HepG2 (cell line): ENCODE measurements around the gene HDLBP. TPM values are rescaled to one million over a fixed set of nuclear protein-coding genes. Genes with fewer than 3 reads are reported as not detected.

Experiments used
- ATAC-seq: fragments of 200-7000 bp; cut with Tn5 transposase; 3 replicates; pipeline ENCODE4 v1.9.1; 2020; ENCODE audit warnings: mild to moderate bottlenecking, moderate library complexity
- BruUV-seq: library from RNA; stranded (reverse); fragments of 400-500 nt; replicated peaks from 2 replicates; lab custom pipeline; 2021; lab: Mats Ljungman, UMichigan
- CTCF ChIA-PET: fragments of 300-600 bp; formaldehyde crosslinking; extraction: SDS; loops from one replicate; lab custom pipeline; 2021; ENCODE audit warnings: low total read pairs, inconsistent platforms, low intra/inter-chr PET ratio; lab: Yijun Ruan, JAX
- POLR2A ChIA-PET: fragments of 350-600 bp; sonication (Branson Sonifier 250); formaldehyde crosslinking; loops from one replicate; lab custom pipeline; 2020; ENCODE audit warnings: antibody characterized with exemption, inconsistent platforms; lab: Yijun Ruan, JAX
- DNase-seq: peaks from one replicate; pipeline ENCODE4 v3.0.0-alpha.2; 2015; ENCODE audit warnings: low spot score
- FAIRE-seq: peaks from 3 replicates; lab custom pipeline; 2011; peaks lifted over from hg19 to GRCh38; lab: Jason Lieb, UNC
- H2AFZ ChIP-seq: one replicate; pipeline ENCODE4 v1.6.1; 2011; ENCODE audit warnings: low read length, inconsistent platforms
- H3K27ac ChIP-seq: fragments of 300-600 bp; 3 replicates; pipeline ENCODE4 v1.8.0; 2011; ENCODE audit warnings: mixed run types, mild to moderate bottlenecking, mixed read lengths, low read length, inconsistent platforms; ENCODE audit not compliant: insufficient read depth; ENCODE audit errors: extremely low read length
- H3K27me3 ChIP-seq, 2 experiments: fragments of 200-600 bp in 1 of 2; 2 replicates in 1 of 2; 3 replicates in 1 of 2; pipeline versions ENCODE4 v1.6.0 to v1.8.0; 2011; ENCODE audit warnings: low read length in 2 of 2, mild to moderate bottlenecking in 2 of 2, moderate library complexity in 2 of 2, inconsistent platforms in 1 of 2; ENCODE audit not compliant: insufficient read depth in 2 of 2, control insufficient read depth in 1 of 2
- H3K36me3 ChIP-seq, 2 experiments: fragments of 200-600 bp in 1 of 2; replicated peaks in 1 of 2; 2 replicates in 1 of 2; 3 replicates in 1 of 2; pipeline versions ENCODE4 v1.5.1 to v1.8.0; 2011; ENCODE audit warnings: low read length in 2 of 2, inconsistent platforms in 1 of 2; ENCODE audit not compliant: insufficient read depth in 2 of 2, control insufficient read depth in 1 of 2
- H3K4me1 ChIP-seq: 2 replicates; pipeline ENCODE4 v1.5.1; 2012; ENCODE audit warnings: low read length, inconsistent platforms; ENCODE audit not compliant: insufficient read depth
- H3K4me2 ChIP-seq: 2 replicates; pipeline ENCODE4 v1.6.0; 2011; ENCODE audit warnings: low read depth, low read length, inconsistent platforms
- H3K4me3 ChIP-seq, 3 experiments: fragments of 200-600 bp in 1 of 3; sonication (generic), shearing (Covaris generic) in 1 of 3; replicated peaks in 1 of 3; 2 replicates each; pipeline ENCODE4 v1.5.1; 2011 to 2016; ENCODE audit warnings: low read length in 3 of 3, inconsistent platforms in 2 of 3, low read depth in 2 of 3, mild to moderate bottlenecking in 2 of 3, control low read depth in 1 of 3, mixed read lengths in 1 of 3; ENCODE audit not compliant: insufficient read depth in 1 of 3
- H3K79me2 ChIP-seq: one replicate; pipeline ENCODE4 v1.6.1; 2011; ENCODE audit warnings: low read length, inconsistent platforms; ENCODE audit not compliant: insufficient read depth
- H3K9ac ChIP-seq: 2 replicates; pipeline ENCODE4 v1.6.0; 2011; ENCODE audit warnings: mild to moderate bottlenecking, low read depth, low read length, inconsistent platforms; ENCODE audit not compliant: insufficient read depth
- H3K9me3 ChIP-seq: 2 replicates; pipeline ENCODE4 v1.5.1; 2012; ENCODE audit warnings: mild to moderate bottlenecking, low read length
- H4K20me1 ChIP-seq: 2 replicates; pipeline ENCODE4 v1.6.0; 2011; ENCODE audit warnings: inconsistent platforms, mild to moderate bottlenecking, low read length, moderate library complexity; ENCODE audit not compliant: insufficient read depth
- FOXA3 ChIP-seq: IDR thresholded peaks from 2 replicates; pipeline ENCODE4 v1.6.1; 2016; ENCODE audit warnings: missing genetic modification reagents, missing compliant biosample characterization
- MTF1 ChIP-seq: sonication (generic); formaldehyde crosslinking; IDR thresholded peaks from 2 replicates; pipeline ENCODE4 v1.5.0; 2020; ENCODE audit warnings: missing genetic modification reagents
- RBFOX2 ChIP-seq: fragments of 200-400 bp; formaldehyde crosslinking; IDR thresholded peaks from 2 replicates; pipeline ENCODE4 v1.6.1; 2017; ENCODE audit warnings: low read depth, mild to moderate bottlenecking, low read length
- RBM22 ChIP-seq: fragments of 200-400 bp; formaldehyde crosslinking; optimal IDR thresholded peaks from 2 replicates; pipeline ENCODE3; 2017; ENCODE audit warnings: mild to moderate bottlenecking, low read length, moderate library complexity
- RFX1 ChIP-seq: fragments of 450-650 bp; IDR thresholded peaks from 2 replicates; pipeline ENCODE4 v1.6.1; 2017
- ZNF841 ChIP-seq: sonication (generic); formaldehyde crosslinking; IDR thresholded peaks from 2 replicates; pipeline ENCODE4 v1.8.1; 2023; ENCODE audit warnings: missing genetic modification reagents, borderline replicate concordance
- WGBS: methylation state at CpG from one replicate; pipeline ENCODE4 v1.1.6; 2017; ENCODE audit warnings: low lambda C conversion rate; 5-methylcytosine and 5-hydroxymethylcytosine counted together
- in situ Hi-C: cut with HindIII; loops from 2 replicates; pipeline ENCODE4 v1.10.0; 2017; ENCODE audit warnings: low pct_unique_long_range_greater_than_20kb; ENCODE audit not compliant: extremely low pct_ligation_motif_present
- intact Hi-C: fragments of 100-400 bp; cut with micrococcal nuclease; formaldehyde crosslinking; loops from one replicate; pipeline ENCODE4 v1.10.0; 2022; ENCODE audit not compliant: unreplicated experiment
- polyA plus RNA-seq, 8 experiments: library from polyadenylated mRNA; depleted of rRNA in 3 of 8; stranded (reverse) in 7 of 8; unstranded in 1 of 8; fragments of >200 nt; fragmentation: Illumina TruSeq in 4 of 8; extraction: Trizol in 4 of 8; gene quantifications; 2 replicates each; pipeline versions ENCODE4 v1.2.1 to v1.2.3, GENCODE V29; 2011 to 2016; ENCODE audit warnings: low read depth in 4 of 8, missing spikeins in 1 of 8, mixed read lengths in 1 of 8; ENCODE audit not compliant: insufficient read depth in 1 of 8
- total RNA-seq, 5 experiments: library from RNA; depleted of rRNA; stranded (reverse); fragments of >200 nt; fragmentation: Illumina TruSeq; extraction: Trizol; gene quantifications; 2 replicates each; pipeline ENCODE4 v1.2.3, GENCODE V29; 2016; ENCODE audit warnings: low read depth in 1 of 5
- TF ChIP-seq, protein P1 (sequence below): IDR thresholded peaks from 2 replicates; pipeline ENCODE4 v1.6.1; 2018; ENCODE audit warnings: missing genetic modification reagents, mild to moderate bottlenecking, missing compliant biosample characterization
- TF ChIP-seq, protein P2 (sequence below): sonication (generic); formaldehyde crosslinking; IDR thresholded peaks from 2 replicates; pipeline ENCODE4 v1.8.1; 2023; ENCODE audit warnings: mild to moderate bottlenecking, missing genetic modification reagents
- TF ChIP-seq, protein P3 (sequence below): IDR thresholded peaks from 2 replicates; pipeline ENCODE4 v1.6.1; 2016; ENCODE audit warnings: missing genetic modification reagents, missing compliant biosample characterization

Gene HDLBP
- total and polyA plus RNA-seq, 2 of the 13 experiments (the other 11 are each of a cell fraction or from before 2014, with no cell fraction given): 464 to 707 TPM

DNA sequence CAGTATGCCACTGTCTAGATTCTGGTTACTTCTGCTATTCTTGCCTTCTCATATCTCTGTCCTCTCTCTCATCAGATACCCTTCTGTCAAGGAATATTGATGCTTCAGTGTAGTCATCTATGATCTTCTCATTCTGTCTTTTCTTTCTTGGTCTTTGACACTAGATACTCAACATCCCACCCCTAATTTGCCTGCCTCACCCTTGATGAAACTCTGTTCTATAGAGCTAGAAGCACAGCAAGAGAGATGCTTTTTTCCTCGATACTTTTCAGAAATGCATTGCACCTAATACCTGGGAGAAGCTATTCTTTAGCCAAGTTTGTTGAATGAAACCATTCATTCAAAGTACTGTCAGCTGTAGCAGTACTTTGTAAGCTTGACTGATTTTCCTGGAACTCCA, 9.8 kb upstream of the HDLBP start:
- DNase-seq: no peak
- CTCF ChIA-PET: no interaction called here

DNA sequence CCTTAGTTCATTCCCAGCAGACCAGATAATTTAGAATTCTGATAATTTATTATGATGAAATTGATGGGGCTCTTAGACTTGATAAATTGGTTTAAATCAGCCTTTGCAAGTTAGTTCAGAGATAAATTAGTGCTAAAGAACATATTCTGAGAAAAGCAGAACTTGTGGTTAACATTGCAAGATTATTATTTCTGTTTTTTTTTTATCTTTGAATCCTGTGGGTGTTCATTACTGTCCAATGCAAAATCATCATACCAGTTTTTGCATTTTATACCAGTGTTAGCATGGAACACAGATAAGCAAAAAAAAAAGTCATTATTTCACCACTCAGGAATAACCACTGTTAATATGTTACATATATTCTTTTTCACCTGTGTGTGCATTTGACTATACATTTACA, 9.3 kb upstream of the HDLBP start:
- FAIRE-seq (no peak), ATAC-seq (no peak), DNase-seq (no peak)
- Histone ChIP-seq H3K4me2 (no peak overlapping the region), H3K9me3 (no peaks in the 10 kb centered on the region), H3K36me3 (peaks cover 9 to 62% of the 10 kb centered on the region in 2 experiments), H3K27ac (no peak overlapping the region), H3K79me2 (peaks cover 93% of the 10 kb centered on the region), H3K4me1 (peaks cover 45% of the 10 kb centered on the region), H2AFZ (no peak overlapping the region), H3K9ac (no peak overlapping the region), H3K27me3 (no peaks in the 10 kb centered on the region), H4K20me1 (peaks cover 69% of the 10 kb centered on the region), H3K4me3 (no peak overlapping the region)
- CTCF ChIA-PET: no interaction called here
- POLR2A ChIA-PET: interaction anchor here (1.2 kb wide), 1 partner anchor 9 kb away, joined by 4 read pairs; no protein-coding TSS in a partner anchor
- BruUV-seq: no TSS peak
- in situ Hi-C loops (no loop called here), intact Hi-C loops (no loop called here)
- TF ChIP-seq ZNF841 (CRISPR knock-in tag) (0 out of 2 replicates have a peak, but pooled peaks have one; percentile 26), RBFOX2 (0 out of 2 replicates have a peak, but pooled peaks have one; percentile 31), RFX1 (no peak)

More for the DNA sequence above, 9.8 kb upstream of the HDLBP start:
- Histone ChIP-seq H3K79me2 (peaks cover 93% of the 10 kb centered on the region), H3K27ac (no peak overlapping the region), H3K9me3 (no peaks in the 10 kb centered on the region), H3K9ac (no peak overlapping the region), H2AFZ (no peak overlapping the region), H3K4me1 (peaks cover 40% of the 10 kb centered on the region), H3K27me3 (no peaks in the 10 kb centered on the region), H4K20me1 (peaks cover 64% of the 10 kb centered on the region), H3K36me3 (peaks cover 9 to 62% of the 10 kb centered on the region in 2 experiments), H3K4me2 (no peak overlapping the region), H3K4me3 (no peak overlapping the region)
- POLR2A ChIA-PET: interaction anchor here (1.2 kb wide), 1 partner anchor 9 kb away, joined by 4 read pairs; no protein-coding TSS in a partner anchor
- peak; percentile 74 for TF ChIP-seq RBM22
- TF ChIP-seq, protein P1, sequence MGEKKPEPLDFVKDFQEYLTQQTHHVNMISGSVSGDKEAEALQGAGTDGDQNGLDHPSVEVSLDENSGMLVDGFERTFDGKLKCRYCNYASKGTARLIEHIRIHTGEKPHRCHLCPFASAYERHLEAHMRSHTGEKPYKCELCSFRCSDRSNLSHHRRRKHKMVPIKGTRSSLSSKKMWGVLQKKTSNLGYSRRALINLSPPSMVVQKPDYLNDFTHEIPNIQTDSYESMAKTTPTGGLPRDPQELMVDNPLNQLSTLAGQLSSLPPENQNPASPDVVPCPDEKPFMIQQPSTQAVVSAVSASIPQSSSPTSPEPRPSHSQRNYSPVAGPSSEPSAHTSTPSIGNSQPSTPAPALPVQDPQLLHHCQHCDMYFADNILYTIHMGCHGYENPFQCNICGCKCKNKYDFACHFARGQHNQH (CRISPR knock-in tag): no peak
- 0 out of 2 replicates have a peak, but pooled peaks have one; percentile 5 for TF ChIP-seq FOXA3 (CRISPR knock-in tag)
- no peak for TF ChIP-seq MTF1 (CRISPR knock-in tag)
- TF ChIP-seq, protein P2, sequence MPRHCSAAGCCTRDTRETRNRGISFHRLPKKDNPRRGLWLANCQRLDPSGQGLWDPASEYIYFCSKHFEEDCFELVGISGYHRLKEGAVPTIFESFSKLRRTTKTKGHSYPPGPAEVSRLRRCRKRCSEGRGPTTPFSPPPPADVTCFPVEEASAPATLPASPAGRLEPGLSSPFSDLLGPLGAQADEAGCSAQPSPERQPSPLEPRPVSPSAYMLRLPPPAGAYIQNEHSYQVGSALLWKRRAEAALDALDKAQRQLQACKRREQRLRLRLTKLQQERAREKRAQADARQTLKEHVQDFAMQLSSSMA (CRISPR knock-in tag): no peak
- TF ChIP-seq, protein P3, sequence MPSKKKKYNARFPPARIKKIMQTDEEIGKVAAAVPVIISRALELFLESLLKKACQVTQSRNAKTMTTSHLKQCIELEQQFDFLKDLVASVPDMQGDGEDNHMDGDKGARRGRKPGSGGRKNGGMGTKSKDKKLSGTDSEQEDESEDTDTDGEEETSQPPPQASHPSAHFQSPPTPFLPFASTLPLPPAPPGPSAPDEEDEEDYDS: no peak
- no peak for FAIRE-seq
- intact Hi-C loops: no loop called here
- no peak for ATAC-seq
- WGBS: 87% methylated on average over 1 of the region's 1 CpG
- in situ Hi-C loops: no loop called here
- no TSS peak for BruUV-seq
